ENCODE results near the gene KIFBP. TPM values are rescaled to one million over a fixed set of nuclear protein-coding genes. Genes with fewer than 3 reads are reported as not detected.

Gene KIFBP
- total and polyA plus RNA-seq, 9 of the 15 experiments (the other 6 are each of a cell fraction or from before 2014, with no cell fraction given): 5.6 to 23.2 (median 14.8) TPM

DNA sequence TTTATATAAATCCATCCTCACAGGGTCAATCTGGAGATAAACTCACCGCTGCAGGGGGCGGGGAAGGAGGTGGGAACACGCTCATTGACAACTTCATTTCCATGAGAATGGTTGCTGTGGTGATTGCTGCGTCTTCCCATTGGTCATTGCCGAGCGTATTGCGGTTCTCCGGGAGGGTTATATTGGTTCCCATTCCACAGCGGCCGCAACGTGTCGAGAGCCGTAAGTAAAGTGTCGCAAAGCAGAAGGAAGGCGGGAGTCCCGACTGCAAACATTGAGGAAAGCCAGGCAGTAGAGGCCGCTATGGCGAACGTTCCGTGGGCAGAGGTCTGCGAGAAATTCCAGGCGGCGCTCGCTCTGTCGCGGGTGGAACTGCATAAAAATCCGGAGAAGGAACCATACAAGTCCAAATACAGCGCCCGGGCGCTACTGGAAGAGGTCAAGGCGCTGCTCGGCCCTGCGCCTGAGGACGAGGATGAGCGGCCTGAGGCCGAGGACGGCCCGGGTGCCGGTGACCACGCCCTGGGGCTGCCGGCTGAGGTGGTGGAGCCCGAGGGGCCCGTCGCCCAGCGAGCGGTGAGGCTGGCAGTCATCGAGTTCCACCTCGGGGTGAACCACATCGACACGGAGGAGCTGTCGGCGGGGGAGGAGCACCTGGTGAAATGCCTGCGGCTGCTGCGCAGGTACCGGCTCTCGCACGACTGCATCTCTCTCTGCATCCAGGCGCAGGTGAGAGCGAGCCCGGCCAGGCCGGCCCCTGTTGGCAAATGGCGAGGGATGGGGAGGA, at the start of gene KIFBP (continued):
- TF ChIP-seq SNAPC5 (CRISPR knock-in tag; IDR thresholded peaks at IDR 0.05) (no peak), ZNF431 (CRISPR knock-in tag; IDR thresholded peaks at IDR 0.05) (no peak), ZNF639 (CRISPR knock-in tag; conservative IDR thresholded peaks at IDR 0.05 in 1 of 2, IDR thresholded peaks at IDR 0.05 in 1 of 2) (peak in 1 of 2 experiments; percentile 39; a peak in 1 of 4 replicates), ATF1 (CRISPR knock-in tag; IDR thresholded peaks at IDR 0.05) (no peak), ATF1 (tag; IDR thresholded peaks at IDR 0.05) (peak; percentile 86), HEY1 (CRISPR knock-in tag; IDR thresholded peaks at IDR 0.05; ENCODE audit: borderline replicate concordance) (no peak), ZNF143 (CRISPR knock-in tag; IDR thresholded peaks at IDR 0.05) (no peak), HOXB6 (CRISPR knock-in tag; IDR thresholded peaks at IDR 0.05; ENCODE audit: borderline replicate concordance) (no peak), ZSCAN32 (CRISPR knock-in tag; IDR thresholded peaks at IDR 0.05) (no peak), NR0B1 (IDR thresholded peaks at IDR 0.05; ENCODE audit: partially characterized antibody) (no peak), SUPT5H (IDR thresholded peaks at IDR 0.05) (peak; percentile 89), PKNOX1 (IDR thresholded peaks at IDR 0.05) (peak; percentile 83), FOXK1 (CRISPR knock-in tag; IDR thresholded peaks at IDR 0.05; ENCODE audit: borderline replicate concordance) (no peak)
- TF ChIP-seq, protein P1, sequence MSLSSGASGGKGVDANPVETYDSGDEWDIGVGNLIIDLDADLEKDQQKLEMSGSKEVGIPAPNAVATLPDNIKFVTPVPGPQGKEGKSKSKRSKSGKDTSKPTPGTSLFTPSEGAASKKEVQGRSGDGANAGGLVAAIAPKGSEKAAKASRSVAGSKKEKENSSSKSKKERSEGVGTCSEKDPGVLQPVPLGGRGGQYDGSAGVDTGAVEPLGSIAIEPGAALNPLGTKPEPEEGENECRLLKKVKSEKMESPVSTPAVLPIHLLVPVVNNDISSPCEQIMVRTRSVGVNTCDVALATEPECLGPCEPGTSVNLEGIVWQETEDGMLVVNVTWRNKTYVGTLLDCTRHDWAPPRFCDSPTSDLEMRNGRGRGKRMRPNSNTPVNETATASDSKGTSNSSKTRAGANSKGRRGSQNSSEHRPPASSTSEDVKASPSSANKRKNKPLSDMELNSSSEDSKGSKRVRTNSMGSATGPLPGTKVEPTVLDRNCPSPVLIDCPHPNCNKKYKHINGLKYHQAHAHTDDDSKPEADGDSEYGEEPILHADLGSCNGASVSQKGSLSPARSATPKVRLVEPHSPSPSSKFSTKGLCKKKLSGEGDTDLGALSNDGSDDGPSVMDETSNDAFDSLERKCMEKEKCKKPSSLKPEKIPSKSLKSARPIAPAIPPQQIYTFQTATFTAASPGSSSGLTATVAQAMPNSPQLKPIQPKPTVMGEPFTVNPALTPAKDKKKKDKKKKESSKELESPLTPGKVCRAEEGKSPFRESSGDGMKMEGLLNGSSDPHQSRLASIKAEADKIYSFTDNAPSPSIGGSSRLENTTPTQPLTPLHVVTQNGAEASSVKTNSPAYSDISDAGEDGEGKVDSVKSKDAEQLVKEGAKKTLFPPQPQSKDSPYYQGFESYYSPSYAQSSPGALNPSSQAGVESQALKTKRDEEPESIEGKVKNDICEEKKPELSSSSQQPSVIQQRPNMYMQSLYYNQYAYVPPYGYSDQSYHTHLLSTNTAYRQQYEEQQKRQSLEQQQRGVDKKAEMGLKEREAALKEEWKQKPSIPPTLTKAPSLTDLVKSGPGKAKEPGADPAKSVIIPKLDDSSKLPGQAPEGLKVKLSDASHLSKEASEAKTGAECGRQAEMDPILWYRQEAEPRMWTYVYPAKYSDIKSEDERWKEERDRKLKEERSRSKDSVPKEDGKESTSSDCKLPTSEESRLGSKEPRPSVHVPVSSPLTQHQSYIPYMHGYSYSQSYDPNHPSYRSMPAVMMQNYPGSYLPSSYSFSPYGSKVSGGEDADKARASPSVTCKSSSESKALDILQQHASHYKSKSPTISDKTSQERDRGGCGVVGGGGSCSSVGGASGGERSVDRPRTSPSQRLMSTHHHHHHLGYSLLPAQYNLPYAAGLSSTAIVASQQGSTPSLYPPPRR (CRISPR knock-in tag; IDR thresholded peaks at IDR 0.05; ENCODE audit: borderline replicate concordance): no peak
- TF ChIP-seq, protein P2, sequence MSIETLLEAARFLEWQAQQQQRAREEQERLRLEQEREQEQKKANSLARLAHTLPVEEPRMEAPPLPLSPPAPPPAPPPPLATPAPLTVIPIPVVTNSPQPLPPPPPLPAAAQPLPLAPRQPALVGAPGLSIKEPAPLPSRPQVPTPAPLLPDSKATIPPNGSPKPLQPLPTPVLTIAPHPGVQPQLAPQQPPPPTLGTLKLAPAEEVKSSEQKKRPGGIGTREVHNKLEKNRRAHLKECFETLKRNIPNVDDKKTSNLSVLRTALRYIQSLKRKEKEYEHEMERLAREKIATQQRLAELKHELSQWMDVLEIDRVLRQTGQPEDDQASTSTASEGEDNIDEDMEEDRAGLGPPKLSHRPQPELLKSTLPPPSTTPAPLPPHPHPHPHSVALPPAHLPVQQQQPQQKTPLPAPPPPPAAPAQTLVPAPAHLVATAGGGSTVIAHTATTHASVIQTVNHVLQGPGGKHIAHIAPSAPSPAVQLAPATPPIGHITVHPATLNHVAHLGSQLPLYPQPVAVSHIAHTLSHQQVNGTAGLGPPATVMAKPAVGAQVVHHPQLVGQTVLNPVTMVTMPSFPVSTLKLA (conservative IDR thresholded peaks at IDR 0.05): peak; percentile 83 to 88

All from K562 (cell line).